Type B pancreatic cell (in vitro differentiated cells): Measurements from ENCODE around the gene IWS1. TPM values are rescaled to one million over a fixed set of nuclear protein-coding genes. Genes with fewer than 3 reads are reported as not detected.
A peak's percentile ranks its signal among the peaks of the same experiment; 100 is the strongest.

Source experiments
- DNase-seq: peaks from one replicate; pipeline ENCODE4 v3.0.0; 2021; ENCODE audit warnings: mixed read lengths; ENCODE audit not compliant: unreplicated experiment; ENCODE audit errors: extremely low spot score
- H3K27ac Mint-ChIP-seq: 2 replicates; pipeline ENCODE4 v1.8.0; 2021; ENCODE audit warnings: mild to moderate bottlenecking, mixed read lengths
- H3K27me3 Mint-ChIP-seq: 2 replicates; pipeline ENCODE4 v1.8.0; 2021; ENCODE audit warnings: mixed read lengths
- H3K36me3 Mint-ChIP-seq: 2 replicates; pipeline ENCODE4 v1.8.0; 2021; ENCODE audit warnings: mixed read lengths
- H3K4me1 Mint-ChIP-seq: one replicate; pipeline ENCODE4 v1.8.0; 2021; ENCODE audit warnings: mixed read lengths; ENCODE audit not compliant: unreplicated experiment
- H3K4me3 Mint-ChIP-seq: 2 replicates; pipeline ENCODE4 v1.8.0; 2021; ENCODE audit warnings: mild to moderate bottlenecking, mixed read lengths
- H3K9me3 Mint-ChIP-seq: 2 replicates; pipeline ENCODE4 v1.8.0; 2021; ENCODE audit warnings: mixed read lengths
- CTCF ChIP-seq: fragments of 200-600 bp; sonication (generic); conservative IDR thresholded peaks from 2 replicates; pipeline ENCODE4 v1.5.0; 2021; ENCODE audit warnings: antibody characterized with exemption, mild to moderate bottlenecking
- total RNA-seq: library from RNA; stranded (reverse); gene quantifications from 2 replicates; pipeline ENCODE4 v1.2.1, GENCODE V29; 2021; ENCODE audit warnings: low replicate concordance

Gene IWS1
- total RNA-seq, 1 donor from 2014 or later, result 45.3 TPM

DNA sequence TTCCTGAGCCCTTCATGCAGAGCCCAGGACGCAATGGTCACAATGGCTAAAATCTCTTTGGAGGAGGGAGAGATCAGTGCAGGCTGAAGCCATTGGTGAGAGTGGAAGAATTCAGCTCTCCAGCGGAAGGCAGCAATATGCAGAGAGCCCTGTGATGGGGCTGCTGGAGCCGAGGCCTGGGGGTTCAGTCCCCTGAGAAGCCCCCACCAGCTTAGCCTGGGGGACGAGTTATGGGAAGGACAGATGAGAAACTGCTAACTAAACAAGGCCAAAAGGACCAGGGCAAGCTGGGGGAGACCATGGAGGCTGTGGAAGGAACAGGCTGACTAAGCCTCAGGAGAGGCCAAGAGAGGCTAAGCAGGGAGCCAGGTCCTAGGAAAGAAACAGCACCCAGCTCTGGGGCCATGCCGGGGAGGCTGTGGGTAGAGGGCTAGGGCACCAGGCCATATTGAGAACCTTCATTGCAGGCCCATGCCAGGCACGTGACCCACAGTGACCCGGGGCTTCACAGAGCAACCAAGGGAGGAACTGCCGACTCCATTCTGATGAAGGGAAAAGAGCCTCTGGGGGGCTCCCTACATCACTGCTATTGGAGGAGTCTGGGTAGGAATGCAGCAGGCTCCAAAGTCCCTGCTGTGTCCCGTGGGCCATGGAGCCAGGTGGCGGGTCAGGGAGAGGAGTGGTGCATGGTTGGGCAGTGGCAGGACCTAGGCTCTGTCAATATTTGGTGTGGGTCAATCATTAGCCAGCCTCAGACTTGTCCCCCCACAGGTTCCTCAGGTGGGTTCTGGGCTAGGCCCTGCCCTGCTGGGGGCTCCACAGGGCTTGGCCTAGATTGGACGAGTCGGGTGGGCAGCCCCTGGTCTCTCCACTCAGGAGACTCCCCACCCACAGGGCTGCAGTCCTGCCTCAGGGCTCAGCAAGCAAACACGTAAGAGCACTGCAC, 88.2 kb downstream of the IWS1 start:
- Mint-ChIP-seq H3K27me3 (no peaks in the 10 kb centered on the region), H3K4me1 (no peaks in the 10 kb centered on the region), H3K27ac (no peak overlapping the region), H3K36me3 (no peaks in the 10 kb centered on the region), H3K4me3 (no peak overlapping the region), H3K9me3 (peaks cover 6% of the 10 kb centered on the region)
- no peak for TF ChIP-seq CTCF
- no peak for DNase-seq

- H3K4me3 Mint-ChIP-seq, result no peak overlapping the region
- no peak for DNase-seq
- H3K4me1 Mint-ChIP-seq, result peaks cover 4% of the 10 kb centered on the region
- no peak overlapping the region for H3K27ac Mint-ChIP-seq
- H3K36me3 Mint-ChIP-seq, result no peaks in the 10 kb centered on the region
- H3K27me3 Mint-ChIP-seq, result no peaks in the 10 kb centered on the region
- no peak for TF ChIP-seq CTCF
- H3K9me3 Mint-ChIP-seq, result peaks cover 6% of the 10 kb centered on the region
Observed at GRCh38 chr2:127437056-127437455, 89.2 kb downstream of the IWS1 start.

DNA sequence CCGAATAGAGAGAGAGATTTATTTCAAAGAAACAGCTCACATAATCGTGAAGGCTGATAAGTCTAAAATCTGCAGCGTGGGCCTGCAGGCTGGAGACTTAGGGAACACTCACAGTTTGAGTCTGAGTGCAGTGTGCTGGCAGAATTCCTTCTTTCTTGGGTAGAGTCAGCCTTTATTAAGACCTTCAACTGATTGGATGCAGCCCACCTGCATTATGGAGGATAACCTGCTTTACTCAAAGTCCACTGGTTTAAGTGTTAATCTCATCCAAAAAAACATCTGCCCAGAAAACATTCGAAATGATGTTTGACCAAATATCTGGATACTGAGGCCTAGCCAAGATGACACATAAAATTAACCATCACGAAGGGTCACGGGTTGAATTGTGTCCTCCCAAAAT, 91.8 kb downstream of the IWS1 start:
- Mint-ChIP-seq H3K4me1 (peaks cover 10% of the 10 kb centered on the region), H3K4me3 (no peak overlapping the region), H3K27me3 (no peaks in the 10 kb centered on the region), H3K9me3 (no peaks in the 10 kb centered on the region), H3K36me3 (no peaks in the 10 kb centered on the region), H3K27ac (no peak overlapping the region)
- TF ChIP-seq CTCF, result no peak
- DNase-seq, result no peak

- no peaks in the 10 kb centered on the region for H3K9me3 Mint-ChIP-seq
- H3K27me3 Mint-ChIP-seq, result no peaks in the 10 kb centered on the region
- no peak overlapping the region for H3K4me3 Mint-ChIP-seq
- no peaks in the 10 kb centered on the region for H3K36me3 Mint-ChIP-seq
- H3K4me1 Mint-ChIP-seq, result peaks cover 10% of the 10 kb centered on the region
- no peak for TF ChIP-seq CTCF
- H3K27ac Mint-ChIP-seq, result no peak overlapping the region
- DNase-seq, result peak; percentile 55
Observed at GRCh38 chr2:127431408-127432023, 94.8 kb downstream of the IWS1 start.

Other genes starting within 250 kb of the IWS1 start
- 43.4 and 52.9 TPM in 2 replicates for gene ERCC3, start 232.3 kb downstream of the IWS1 start, total RNA-seq
- gene MAP3K2, start 138.5 kb downstream of the IWS1 start, total RNA-seq, result 30.8 and 34.5 TPM in 2 replicates
- gene PROC, start 108.1 kb downstream of the IWS1 start, total RNA-seq, result 8.9 and 18.7 TPM in 2 replicates
- 1.7 and 5.0 TPM in 2 replicates for gene MYO7B, start 9.2 kb upstream of the IWS1 start, total RNA-seq
- gene GPR17, start 119.7 kb upstream of the IWS1 start, total RNA-seq, result 0.19 TPM in 1 of 2 replicates, not detected in the other
- gene LIMS2, start 149.0 kb upstream of the IWS1 start, total RNA-seq, result 13.1 and 20.5 TPM in 2 replicates
- 10.7 and 12.5 TPM in 2 replicates for gene SFT2D3, start 175.0 kb upstream of the IWS1 start, total RNA-seq